IPS-18c (cell line): Measurements from ENCODE around the gene TPMT.
"Not testable (repeated sequence)": the region's sequence is repeated elsewhere in the genome, so short reads cannot be mapped to it uniquely, and the experiment has no call there.

ENCODE experiments used
- H3K4me3 ChIP-seq: 2 replicates; pipeline ENCODE4 v1.7.0; 2013; ENCODE audit warnings: low read depth, mild to moderate bottlenecking, low read length, moderate library complexity; ENCODE audit not compliant: insufficient read depth
- H3K9me3 ChIP-seq: one replicate; pipeline ENCODE4 v1.6.1; 2013; ENCODE audit warnings: mild to moderate bottlenecking, low read length, moderate library complexity; ENCODE audit not compliant: control insufficient read depth, insufficient read depth

The TPMT gene

GRCh38 chr6:18165751-18166150 is 10.9 kb upstream of the TPMT start:
- Histone ChIP-seq H3K4me3 (no peak overlapping the region), H3K9me3 (peaks cover 2% of the 10 kb centered on the region)

- H3K4me3 ChIP-seq, result no peak overlapping the region
- no peaks in the 10 kb centered on the region for H3K9me3 ChIP-seq
Measured at GRCh38 chr6:18162401-18162800, 7.5 kb upstream of the TPMT start.

GRCh38 chr6:18161431-18161830 is 6.6 kb upstream of the TPMT start:
- Histone ChIP-seq H3K4me3 (no peak overlapping the region), H3K9me3 (no peaks in the 10 kb centered on the region)

GRCh38 chr6:18160911-18161310 is 6.0 kb upstream of the TPMT start:
- no peak overlapping the region for H3K4me3 ChIP-seq
- peaks cover under 1% of the 10 kb centered on the region for H3K9me3 ChIP-seq

- H3K4me3 ChIP-seq, result peak overlapping the region; percentile 72
- H3K9me3 ChIP-seq, result peaks cover 5% of the 10 kb centered on the region
Measured at GRCh38 chr6:18155864-18156421, 1.1 kb upstream of the TPMT start.

- H3K9me3 ChIP-seq, result peaks cover 5% of the 10 kb centered on the region
- peak within 1 kb of the TSS; percentile 87 for H3K4me3 ChIP-seq
Measured at GRCh38 chr6:18155150-18155863, 430 bp upstream of the TPMT start, which contains the start of gene KDM1B. TSS of gene KDM1B (plus strand) at chr6:18155422. CDS start at chr6:18159896, 4,474 bp downstream.

GRCh38 chr6:18153311-18153703 is 1.6 kb downstream of the TPMT start:
- Histone ChIP-seq H3K4me3 (no peak overlapping the region), H3K9me3 (peaks cover 5% of the 10 kb centered on the region)

- Histone ChIP-seq H3K9me3 (peaks cover 5% of the 10 kb centered on the region), H3K4me3 (no peak overlapping the region)
Measured at GRCh38 chr6:18151801-18152200, 3.1 kb downstream of the TPMT start.

GRCh38 chr6:18151391-18151790 is 3.5 kb downstream of the TPMT start:
- not testable (repeated sequence) for H3K4me3 ChIP-seq, H3K9me3 ChIP-seq

GRCh38 chr6:18148304-18149025 is 6.4 kb downstream of the TPMT start:
- H3K4me3 ChIP-seq, result no peak overlapping the region
- no peaks in the 10 kb centered on the region for H3K9me3 ChIP-seq

GRCh38 chr6:18147616-18148015 is 7.3 kb downstream of the TPMT start:
- H3K9me3 ChIP-seq, result no peaks in the 10 kb centered on the region
- no peak overlapping the region for H3K4me3 ChIP-seq

- Histone ChIP-seq H3K9me3 (no peaks in the 10 kb centered on the region), H3K4me3 (no peak overlapping the region)
Measured at GRCh38 chr6:18147160-18147559, 7.7 kb downstream of the TPMT start.

- H3K9me3 ChIP-seq, result no peaks in the 10 kb centered on the region
- H3K4me3 ChIP-seq, result no peak overlapping the region
Measured at GRCh38 chr6:18142591-18142861, 12.4 kb downstream of the TPMT start.

GRCh38 chr6:18141805-18142590 is 12.9 kb downstream of the TPMT start:
- no peaks in the 10 kb centered on the region for H3K9me3 ChIP-seq
- H3K4me3 ChIP-seq, result no peak overlapping the region

GRCh38 chr6:18139935-18140621 is 14.8 kb downstream of the TPMT start:
- Histone ChIP-seq H3K4me3 (no peak overlapping the region), H3K9me3 (no peaks in the 10 kb centered on the region)

- Histone ChIP-seq H3K4me3 (no peak overlapping the region), H3K9me3 (no peaks in the 10 kb centered on the region)
Measured at GRCh38 chr6:18138906-18139305, 16.0 kb downstream of the TPMT start.

- no peaks in the 10 kb centered on the region for H3K9me3 ChIP-seq
- H3K4me3 ChIP-seq, result no peak overlapping the region
Measured at GRCh38 chr6:18136260-18136659, 18.6 kb downstream of the TPMT start.
